ENCODE results near the gene AGBL1. TPM values are rescaled to one million over a fixed set of nuclear protein-coding genes. Genes with fewer than 3 reads are reported as not detected.

AGBL1 gene
- total RNA-seq, 2 experiments from 2014 or later, result 0.10 TPM

GRCh38 chr15:86062646-86063243 lies 16.9 kb upstream of the AGBL1 start:
- ChIA-PET POLR2A (no interaction called here), CTCF (interaction anchor here (0.6 kb wide), 1 partner anchor 894 kb away, joined by 3 read pairs; no protein-coding TSS in a partner anchor)
- DNase-seq, result no peak
- H3K27me3 Mint-ChIP-seq, result peaks cover 3% of the 10 kb centered on the region
- no peaks in the 10 kb centered on the region for H3K36me3 Mint-ChIP-seq
- no peak overlapping the region for H3K27ac Mint-ChIP-seq
- no peaks in the 10 kb centered on the region for H3K4me1 Mint-ChIP-seq (ENCODE audit: low read depth)
- peaks cover 4% of the 10 kb centered on the region for H3K9me3 Mint-ChIP-seq
- intact Hi-C loops (cut with micrococcal nuclease), result no loop called here
- H3K4me3 Mint-ChIP-seq, result no peak overlapping the region

- Mint-ChIP-seq H3K36me3 (no peaks in the 10 kb centered on the region), H3K27me3 (peaks cover 3% of the 10 kb centered on the region), H3K4me1 (ENCODE audit: low read depth) (no peaks in the 10 kb centered on the region), H3K9me3 (peaks cover 4% of the 10 kb centered on the region), H3K4me3 (no peak overlapping the region), H3K27ac (no peak overlapping the region)
- POLR2A ChIA-PET, result no interaction called here
- no peak for DNase-seq
- CTCF ChIA-PET, result no interaction called here
- intact Hi-C loops (cut with micrococcal nuclease), result no loop called here
Observed at GRCh38 chr15:86063356-86064095, 16.1 kb upstream of the AGBL1 start.

DNA sequence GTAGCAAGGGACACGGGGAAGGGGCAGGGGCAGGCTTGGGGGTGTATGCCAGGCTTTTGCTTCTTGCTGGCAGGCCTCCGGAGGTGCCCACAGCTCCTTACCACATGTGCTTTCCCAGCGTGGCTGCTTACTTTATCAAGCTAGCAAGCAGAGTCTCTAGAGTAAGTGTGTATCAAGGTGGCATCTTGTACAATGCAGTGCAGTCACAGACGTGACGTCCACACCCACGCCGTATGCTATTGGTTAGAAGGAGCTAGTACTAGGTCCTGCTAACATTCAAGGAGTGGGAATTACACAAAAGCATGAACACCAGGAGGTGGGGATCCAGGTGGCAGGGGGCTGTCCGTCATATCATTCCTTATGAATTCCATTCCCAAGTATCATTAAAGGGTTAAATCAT lies 15.3 kb upstream of the AGBL1 start:
- Mint-ChIP-seq H3K9me3 (peaks cover 4% of the 10 kb centered on the region), H3K4me3 (no peak overlapping the region), H3K4me1 (ENCODE audit: low read depth) (no peaks in the 10 kb centered on the region), H3K27me3 (peaks cover 3% of the 10 kb centered on the region), H3K36me3 (no peaks in the 10 kb centered on the region), H3K27ac (no peak overlapping the region)
- POLR2A ChIA-PET, result no interaction called here
- DNase-seq, result no peak
- CTCF ChIA-PET, result no interaction called here
- intact Hi-C loops (cut with micrococcal nuclease), result no loop called here

DNA sequence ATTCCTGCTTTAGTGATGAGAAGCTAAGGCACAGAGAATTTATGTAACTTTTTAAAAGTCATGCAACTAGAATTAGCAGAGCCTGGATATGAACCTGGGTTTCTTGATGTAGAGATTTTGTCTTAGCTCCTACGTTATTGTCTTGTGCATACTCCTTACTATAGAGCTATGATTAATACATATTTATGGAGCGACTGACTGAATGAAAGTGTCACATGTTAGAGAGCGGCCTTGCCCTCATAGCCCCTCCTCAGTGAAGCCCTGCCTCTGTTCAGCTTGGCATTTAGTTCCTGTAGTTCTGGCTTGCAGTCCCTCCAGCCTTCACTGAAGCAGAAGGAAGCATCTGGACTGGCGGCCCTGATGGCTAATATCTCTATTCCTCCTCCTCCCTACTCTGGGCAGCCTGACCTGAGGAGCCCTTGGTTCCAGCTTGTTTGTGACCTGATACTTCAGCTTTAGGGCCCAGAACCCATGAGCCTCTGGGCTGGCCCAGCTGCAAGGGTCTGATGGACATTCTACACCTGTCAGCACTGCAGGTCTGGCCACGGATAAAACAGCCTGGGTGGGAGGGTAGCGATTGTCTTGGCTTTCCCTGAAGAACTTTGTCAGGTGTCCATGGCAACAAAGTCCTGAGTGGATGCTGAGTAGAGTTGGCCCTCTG lies 13.4 kb upstream of the AGBL1 start:
- no peak overlapping the region for H3K27ac Mint-ChIP-seq
- ChIA-PET POLR2A (no interaction called here), CTCF (no interaction called here)
- DNase-seq, result no peak
- H3K4me1 Mint-ChIP-seq (ENCODE audit: low read depth), result no peaks in the 10 kb centered on the region
- intact Hi-C loops (cut with micrococcal nuclease), result no loop called here
- H3K27me3 Mint-ChIP-seq, result peaks cover 3% of the 10 kb centered on the region
- H3K36me3 Mint-ChIP-seq, result no peaks in the 10 kb centered on the region
- no peak overlapping the region for H3K4me3 Mint-ChIP-seq
- H3K9me3 Mint-ChIP-seq, result peaks cover 4% of the 10 kb centered on the region

DNA sequence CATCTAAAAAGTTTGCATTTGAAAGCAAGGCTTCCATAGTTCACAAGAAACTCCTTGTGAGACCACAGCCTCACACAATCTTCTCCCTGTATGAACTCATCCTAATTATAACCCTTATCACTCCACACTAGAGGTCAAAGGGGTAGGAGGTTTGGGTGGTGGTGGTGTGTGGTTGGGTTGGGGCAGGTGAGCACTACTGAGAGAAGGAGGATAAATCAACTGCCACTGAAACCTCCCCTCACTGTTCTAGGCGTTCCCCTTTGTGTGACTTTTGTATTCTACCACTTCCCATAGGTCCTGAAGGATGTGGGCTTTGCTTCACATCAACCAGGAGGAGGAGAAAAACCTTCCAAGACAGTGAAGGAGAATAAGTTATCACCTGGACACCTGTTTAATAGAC lies 6.4 kb upstream of the AGBL1 start:
- ChIA-PET POLR2A (no interaction called here), CTCF (no interaction called here)
- H3K27me3 Mint-ChIP-seq, result peaks cover 3% of the 10 kb centered on the region
- intact Hi-C loops (cut with micrococcal nuclease), result no loop called here
- DNase-seq, result no peak
- no peaks in the 10 kb centered on the region for H3K4me1 Mint-ChIP-seq (ENCODE audit: low read depth)
- H3K36me3 Mint-ChIP-seq, result no peaks in the 10 kb centered on the region
- H3K9me3 Mint-ChIP-seq, result no peaks in the 10 kb centered on the region
- no peak overlapping the region for H3K27ac Mint-ChIP-seq
- no peak overlapping the region for H3K4me3 Mint-ChIP-seq

- Mint-ChIP-seq H3K4me1 (ENCODE audit: low read depth) (no peaks in the 10 kb centered on the region), H3K27me3 (peaks cover 3% of the 10 kb centered on the region), H3K4me3 (no peak overlapping the region), H3K36me3 (no peaks in the 10 kb centered on the region), H3K27ac (no peak overlapping the region), H3K9me3 (no peaks in the 10 kb centered on the region)
- ChIA-PET POLR2A (no interaction called here), CTCF (no interaction called here)
- DNase-seq, result no peak
- intact Hi-C loops (cut with micrococcal nuclease), result no loop called here
Observed at GRCh38 chr15:86076468-86076867, 3.2 kb upstream of the AGBL1 start.

GRCh38 chr15:86077070-86077469 lies 2.6 kb upstream of the AGBL1 start:
- H3K9me3 Mint-ChIP-seq, result no peaks in the 10 kb centered on the region
- DNase-seq, result no peak
- no peaks in the 10 kb centered on the region for H3K36me3 Mint-ChIP-seq
- intact Hi-C loops (cut with micrococcal nuclease), result no loop called here
- H3K4me1 Mint-ChIP-seq (ENCODE audit: low read depth), result no peaks in the 10 kb centered on the region
- ChIA-PET POLR2A (no interaction called here), CTCF (no interaction called here)
- no peak overlapping the region for H3K27ac Mint-ChIP-seq
- H3K27me3 Mint-ChIP-seq, result peaks cover 3% of the 10 kb centered on the region
- no peak overlapping the region for H3K4me3 Mint-ChIP-seq

- no peaks in the 10 kb centered on the region for H3K36me3 Mint-ChIP-seq
Observed at GRCh38 chr15:86080302-86080701, 631 bp downstream of the AGBL1 start.

GRCh38 chr15:86082619-86083380 lies 3.1 kb downstream of the AGBL1 start:
- H3K4me3 Mint-ChIP-seq, result no peak overlapping the region

More at GRCh38 chr15:86080302-86080701, 631 bp downstream of the AGBL1 start:
- no peaks in the 10 kb centered on the region for H3K27me3 Mint-ChIP-seq
- no peaks in the 10 kb centered on the region for H3K9me3 Mint-ChIP-seq
- H3K4me1 Mint-ChIP-seq (ENCODE audit: low read depth), result peaks cover 14% of the 10 kb centered on the region
- H3K4me3 Mint-ChIP-seq, result no peak overlapping the region
- intact Hi-C loops (cut with micrococcal nuclease), result no loop called here
- CTCF ChIA-PET, result no interaction called here
- POLR2A ChIA-PET, result no interaction called here
- no peak for DNase-seq
- no peak overlapping the region for H3K27ac Mint-ChIP-seq

GRCh38 chr15:86087808-86088207 lies 8.1 kb downstream of the AGBL1 start:
- intact Hi-C loops (cut with micrococcal nuclease), result no loop called here
- CTCF ChIA-PET, result no interaction called here

More at GRCh38 chr15:86082619-86083380, 3.1 kb downstream of the AGBL1 start:
- Mint-ChIP-seq H3K4me1 (ENCODE audit: low read depth) (peaks cover 14% of the 10 kb centered on the region), H3K36me3 (no peaks in the 10 kb centered on the region), H3K9me3 (no peaks in the 10 kb centered on the region), H3K27ac (no peak overlapping the region), H3K27me3 (no peaks in the 10 kb centered on the region)
- DNase-seq, result no peak
- intact Hi-C loops (cut with micrococcal nuclease), result no loop called here
- ChIA-PET POLR2A (no interaction called here), CTCF (no interaction called here)

DNA sequence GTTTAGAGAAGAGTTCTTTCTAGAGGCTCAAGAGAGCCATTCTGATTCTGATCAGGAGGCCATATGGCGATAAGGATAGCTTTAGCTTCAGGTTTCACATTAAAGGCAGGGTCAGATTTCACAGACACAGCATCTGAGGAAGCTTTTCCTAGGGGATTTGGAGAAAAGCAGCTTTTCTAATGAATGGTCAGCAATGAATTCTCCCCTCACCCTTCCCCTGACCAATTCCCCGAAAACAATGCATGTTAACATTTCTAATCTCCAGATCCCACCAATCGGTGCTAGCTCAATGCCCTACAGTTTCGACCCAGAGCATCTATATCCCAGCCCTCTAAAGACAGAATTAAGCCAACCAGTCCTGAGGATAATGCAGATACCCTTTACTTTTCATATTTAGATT lies 9.8 kb downstream of the AGBL1 start:
- DNase-seq, result no peak
- H3K36me3 Mint-ChIP-seq, result no peaks in the 10 kb centered on the region
- ChIA-PET POLR2A (no interaction called here), CTCF (no interaction called here)
- no peaks in the 10 kb centered on the region for H3K9me3 Mint-ChIP-seq
- no peak overlapping the region for H3K27ac Mint-ChIP-seq
- intact Hi-C loops (cut with micrococcal nuclease), result no loop called here
- no peaks in the 10 kb centered on the region for H3K4me1 Mint-ChIP-seq (ENCODE audit: low read depth)
- H3K27me3 Mint-ChIP-seq, result no peaks in the 10 kb centered on the region
- no peak overlapping the region for H3K4me3 Mint-ChIP-seq

More at GRCh38 chr15:86087808-86088207, 8.1 kb downstream of the AGBL1 start:
- peaks cover 8% of the 10 kb centered on the region for H3K4me1 Mint-ChIP-seq (ENCODE audit: low read depth)
- no peaks in the 10 kb centered on the region for H3K9me3 Mint-ChIP-seq
- no peaks in the 10 kb centered on the region for H3K36me3 Mint-ChIP-seq
- no peak for DNase-seq
- POLR2A ChIA-PET, result no interaction called here
- no peak overlapping the region for H3K4me3 Mint-ChIP-seq
- no peak overlapping the region for H3K27ac Mint-ChIP-seq
- H3K27me3 Mint-ChIP-seq, result no peaks in the 10 kb centered on the region

GRCh38 chr15:86101818-86102217 lies 22.1 kb downstream of the AGBL1 start:
- intact Hi-C loops (cut with micrococcal nuclease), result no loop called here
- Mint-ChIP-seq H3K27me3 (peaks cover 8% of the 10 kb centered on the region), H3K4me3 (no peak overlapping the region), H3K9me3 (peaks cover 8% of the 10 kb centered on the region), H3K36me3 (peaks cover 2% of the 10 kb centered on the region), H3K4me1 (ENCODE audit: low read depth) (no peaks in the 10 kb centered on the region), H3K27ac (no peak overlapping the region)
- POLR2A ChIA-PET, result no interaction called here
- CTCF ChIA-PET, result no interaction called here
- DNase-seq, result no peak
